Measurements from ENCODE around the gene SARNP. TPM values are rescaled to one million over a fixed set of nuclear protein-coding genes. Genes with fewer than 3 reads are reported as not detected.

The SARNP gene
- total RNA-seq, 4 donors from 2014 or later = 56.6 to 69.3 (median 64.0) TPM

GRCh38 chr12:55720894-55721444 is 96.6 kb downstream of the SARNP start:
- TF ChIP-seq CTCF (IDR thresholded peaks at IDR 0.05; ENCODE audit: low read depth) = no peak

- TF ChIP-seq CTCF (IDR thresholded peaks at IDR 0.05; ENCODE audit: low read depth) = no peak
These were observed 97.4 kb downstream of the SARNP start, which contains the start of gene RDH5 for GRCh38 chr12:55720071-55720564. Gene RDH5 (plus strand): TSS chr12:55720393. CDS start chr12:55721185, 792 bp downstream.

GRCh38 chr12:55719371-55719770 is 98.2 kb downstream of the SARNP start:
- TF ChIP-seq CTCF (IDR thresholded peaks at IDR 0.05; ENCODE audit: low read depth) = no peak

- no peak for TF ChIP-seq CTCF (IDR thresholded peaks at IDR 0.05; ENCODE audit: low read depth)
These were observed 98.8 kb downstream of the SARNP start for GRCh38 chr12:55718624-55719275.

- TF ChIP-seq CTCF (IDR thresholded peaks at IDR 0.05; ENCODE audit: low read depth) = no peak
These were observed 99.5 kb downstream of the SARNP start for GRCh38 chr12:55718015-55718414.

- no peak for TF ChIP-seq CTCF (IDR thresholded peaks at IDR 0.05; ENCODE audit: low read depth)
These were observed 100.2 kb downstream of the SARNP start for GRCh38 chr12:55717011-55718007.

GRCh38 chr12:55716582-55716957 is 101.0 kb downstream of the SARNP start:
- no peak for TF ChIP-seq CTCF (IDR thresholded peaks at IDR 0.05; ENCODE audit: low read depth)
